T-cell (primary cell): Measurements from ENCODE around the gene ERCC1. TPM values are rescaled to one million over a fixed set of nuclear protein-coding genes. Genes with fewer than 3 reads are reported as not detected.
A peak's percentile ranks its signal among the peaks of the same experiment; 100 is the strongest.

Source experiments
- ATAC-seq, 4 experiments: fragments of 200-7000 bp in 3 of 4; fragments of 150-1000 bp in 1 of 4; cut with Tn5 transposase; replicated peaks in 1 of 4; 1 replicate in 3 of 4; 2 replicates in 1 of 4; pipeline ENCODE4 v1.10.0; 2021; ENCODE audit warnings: moderate library complexity in 3 of 4, mild to moderate bottlenecking in 2 of 4, moderate number of reproducible peaks in 1 of 4
- CTCF ChIA-PET, 2 donors: fragments of 300-600 bp; sonication (Branson Sonifier 250); formaldehyde crosslinking; loops; one replicate each; lab custom pipeline; 2022; ENCODE audit warnings: antibody characterized with exemption in 2 of 2; lab: Charles Lee
- POLR2A ChIA-PET, 2 donors: fragments of 300-600 bp; sonication (Branson Sonifier 250); formaldehyde crosslinking; loops; one replicate each; lab custom pipeline; 2022; ENCODE audit warnings: antibody characterized with exemption in 2 of 2; lab: Charles Lee
- DNase-seq, 35 experiments: peaks; one replicate each; pipeline versions ENCODE4 v3.0.0 to v3.0.0-alpha.2; 2013 to 2023
- H3K27ac ChIP-seq: one replicate; pipeline ENCODE4 v1.5.1; 2013; ENCODE audit warnings: low read length
- H3K27me3 ChIP-seq, 2 experiments: replicated peaks in 1 of 2; 1 replicate in 1 of 2; 2 replicates in 1 of 2; pipeline versions ENCODE4 v1.6.1 to v1.7.0; 2013; ENCODE audit warnings: low read length in 1 of 2, mixed read lengths in 1 of 2; ENCODE audit not compliant: control insufficient read depth in 2 of 2, insufficient read depth in 2 of 2; ENCODE audit errors: extremely low read depth in 1 of 2
- H3K36me3 ChIP-seq, 2 donors: 1 replicate in 1 of 2; 2 replicates in 1 of 2; pipeline versions ENCODE4 v1.6.1 to v1.7.0; 2013; ENCODE audit warnings: low read length in 1 of 2; ENCODE audit not compliant: control insufficient read depth in 2 of 2, insufficient read depth in 1 of 2; ENCODE audit errors: extremely low read depth in 1 of 2
- H3K4me1 ChIP-seq, 2 experiments: 1 replicate in 1 of 2; 2 replicates in 1 of 2; pipeline versions ENCODE4 v1.6.1 to v1.7.0; 2013; ENCODE audit warnings: low read length in 2 of 2, mixed read lengths in 1 of 2; ENCODE audit not compliant: insufficient read depth in 2 of 2, control insufficient read depth in 1 of 2; ENCODE audit errors: extremely low read depth in 1 of 2
- H3K4me3 ChIP-seq, 2 donors: 1 replicate in 1 of 2; 2 replicates in 1 of 2; pipeline versions ENCODE4 v1.5.1 to v1.7.0; 2013; ENCODE audit warnings: mild to moderate bottlenecking in 2 of 2, low read length in 1 of 2, moderate library complexity in 1 of 2; ENCODE audit not compliant: control insufficient read depth in 1 of 2; ENCODE audit errors: extremely low read depth in 1 of 2
- H3K9me3 ChIP-seq: 2 replicates; pipeline ENCODE4 v1.7.0; 2013
- H3K27ac Mint-ChIP-seq, 2 donors: one replicate each; pipeline ENCODE4 v1.8.0; 2020 to 2021; ENCODE audit warnings: mild to moderate bottlenecking in 2 of 2, mixed read lengths in 2 of 2
- H3K27me3 Mint-ChIP-seq, 2 donors: one replicate each; pipeline ENCODE4 v1.8.0; 2021 to 2022; ENCODE audit warnings: mixed read lengths in 2 of 2
- H3K36me3 Mint-ChIP-seq: one replicate; pipeline ENCODE4 v1.8.0; 2021; ENCODE audit warnings: mixed read lengths
- H3K4me1 Mint-ChIP-seq, 3 donors: one replicate each; pipeline ENCODE4 v1.8.0; 2020 to 2022; ENCODE audit warnings: mixed read lengths in 3 of 3, mild to moderate bottlenecking in 1 of 3
- H3K4me3 Mint-ChIP-seq, 3 donors: one replicate each; pipeline ENCODE4 v1.8.0; 2020 to 2022; ENCODE audit warnings: mild to moderate bottlenecking in 3 of 3, mixed read lengths in 3 of 3, moderate library complexity in 3 of 3
- H3K9me3 Mint-ChIP-seq, 3 donors: one replicate each; pipeline ENCODE4 v1.8.0; 2020 to 2022; ENCODE audit warnings: mixed read lengths in 3 of 3
- WGBS: methylation state at CpG from one replicate; pipeline ENCODE4 v1.1.5; 2013; ENCODE audit warnings: missing lambda C conversion rate; ENCODE audit not compliant: insufficient coverage; 5-methylcytosine and 5-hydroxymethylcytosine counted together
- total RNA-seq, 35 experiments: library from RNA in 6 of 35; stranded (reverse) in 6 of 35; fragments of 120-200 nt in 1 of 35; gene quantifications; one replicate each; pipeline versions ENCODE4 v1.2.1 to v1.2.4 and lab custom pipeline; 2013 to 2026

The ERCC1 gene
- total RNA-seq, 5 donors from 2014 or later (not counting 1 experiment from before 2014, with no cell fraction given): 41.7 to 55.4 (median 51.6) TPM

DNA sequence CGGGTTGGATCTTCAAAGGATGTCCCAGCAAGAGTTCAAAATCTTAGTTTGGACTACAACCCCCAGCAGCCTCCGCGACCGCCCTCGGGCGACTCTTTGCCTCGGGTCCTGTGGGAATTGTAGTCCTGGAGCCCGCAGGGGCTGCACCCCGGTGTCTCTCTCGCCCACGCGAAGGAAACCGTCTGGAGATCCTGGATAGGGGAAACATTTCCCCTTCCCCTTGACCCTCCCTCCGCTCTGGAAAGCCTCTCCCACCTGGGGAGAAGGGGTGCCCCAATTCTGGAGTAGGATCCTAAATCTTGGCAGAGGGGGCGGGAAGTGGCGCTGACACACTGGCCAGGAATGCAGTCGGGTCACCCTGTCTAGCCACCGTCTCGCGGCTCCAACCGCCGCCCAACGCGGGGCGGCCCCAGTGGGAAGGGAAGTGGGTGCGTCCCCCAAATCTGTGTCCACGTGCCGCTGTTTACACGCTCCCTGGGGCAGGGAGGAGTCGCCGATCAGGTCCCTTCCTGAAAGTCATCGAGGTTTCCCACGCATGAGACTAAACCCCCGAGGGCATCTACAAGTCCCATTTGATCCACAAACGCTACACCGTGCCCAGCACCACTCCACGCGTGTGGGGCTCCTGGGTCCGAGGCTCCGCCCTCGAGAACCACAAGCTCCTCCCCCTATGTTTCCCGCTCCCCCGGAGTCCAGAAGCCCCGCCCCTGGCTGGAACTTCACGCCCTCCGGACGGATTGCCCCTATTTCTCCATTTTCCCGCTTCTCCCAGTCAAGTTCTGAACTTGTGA lies 18.1 kb downstream of the ERCC1 start:
- peak overlapping the region; percentile 91 to 98 (median 92) for H3K4me3 Mint-ChIP-seq
- POLR2A ChIA-PET: no interaction called here
- 1% methylated on average over 34 of the region's 48 CpGs for WGBS

DNA sequence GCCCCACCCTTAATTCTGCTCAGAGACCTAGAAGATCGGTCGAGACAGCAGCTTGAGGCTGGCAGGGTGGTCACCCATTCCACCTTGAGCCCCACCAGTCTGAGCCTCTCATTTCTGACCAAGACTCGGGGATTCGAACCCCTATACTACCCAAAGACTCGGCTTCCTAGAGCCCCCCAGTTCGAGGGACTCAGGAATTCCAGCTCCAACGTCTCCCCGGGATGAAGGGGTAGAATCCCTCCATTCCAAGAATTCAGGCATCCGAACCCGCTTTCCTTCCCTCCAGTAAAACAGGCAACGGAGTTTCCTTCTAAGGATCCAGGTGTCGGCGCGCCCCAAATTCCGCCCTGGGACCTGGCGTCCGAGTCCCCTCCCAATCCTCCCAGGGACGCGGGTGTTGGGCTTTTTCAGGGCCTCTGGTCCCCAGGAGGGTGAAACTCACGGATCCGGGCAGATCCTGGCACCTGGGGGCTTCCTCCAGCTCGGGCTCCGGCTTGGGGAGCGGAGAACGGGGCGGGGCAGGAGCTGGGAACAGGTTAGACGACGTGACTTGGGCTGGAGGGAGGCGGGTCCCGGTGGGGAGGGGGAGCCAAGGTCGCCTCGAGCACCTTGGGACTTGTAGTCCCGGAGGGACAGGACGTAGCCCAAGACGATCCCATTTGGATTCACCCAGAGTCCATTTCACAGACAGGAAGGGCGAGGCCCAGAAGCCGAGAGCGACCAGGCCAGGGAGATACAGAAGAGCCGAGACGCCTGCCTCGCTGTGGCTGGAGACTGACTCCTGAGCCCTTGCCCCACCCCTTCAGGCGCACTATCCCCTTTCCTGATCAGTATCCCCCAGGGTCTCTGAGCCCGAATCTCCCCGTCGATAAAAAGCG lies 18.9 kb downstream of the ERCC1 start, which contains the start of gene PPP1R13L:
Gene PPP1R13L, minus strand, starts transcription at position 513 of the 878 bp plus-strand sequence. CDS start 6,751 bp downstream, outside the sequence.
- H3K4me3 Mint-ChIP-seq: peak within 1 kb of the TSS; percentile 91 to 98 (median 92)
- WGBS: 15% methylated on average over 46 of the region's 46 CpGs
- Histone ChIP-seq H3K27ac (peak within 1 kb of the TSS; percentile 84), H3K4me1 (peaks cover 3 to 42% of the 10 kb centered on the region in 2 experiments), H3K27me3 (peaks cover 0 to 42% of the 10 kb centered on the region in 2 experiments), H3K4me3 (peak within 1 kb of the TSS; percentile 76 to 92), H3K9me3 (no peaks in the 10 kb centered on the region), H3K36me3 (peaks cover 0 to under 1% of the 10 kb centered on the region in 2 donors)
- ChIA-PET CTCF (interaction anchor here in 1 of 2 donors (1.0 kb wide), 1 partner anchor 74 kb away, joined by 4 read pairs; no protein-coding TSS in a partner anchor), POLR2A (interaction anchor here in 1 of 2 donors (0.6 kb wide), 1 partner anchor 868 kb away, joined by 4 read pairs; no protein-coding TSS in a partner anchor)
- peaks cover 32 to 47% (median 36%) of the 10 kb centered on the region in 3 donors for H3K4me1 Mint-ChIP-seq
- ATAC-seq (peak in 3 of 4 experiments; percentile 2 to 28 (median 2)), DNase-seq (peak in 11 of 35 experiments; percentile 16 to 47 (median 29))
- H3K9me3 Mint-ChIP-seq: no peaks in the 10 kb centered on the region
- H3K36me3 Mint-ChIP-seq: no peaks in the 10 kb centered on the region
- peak within 1 kb of the TSS; percentile 93 to 95 for H3K27ac Mint-ChIP-seq
- H3K27me3 Mint-ChIP-seq: peaks cover 17 to 30% of the 10 kb centered on the region in 2 donors

More for the DNA sequence above, 18.1 kb downstream of the ERCC1 start:
- Mint-ChIP-seq H3K27ac (peak overlapping the region; percentile 93 to 95), H3K36me3 (no peaks in the 10 kb centered on the region), H3K9me3 (no peaks in the 10 kb centered on the region), H3K4me1 (peaks cover 32 to 47% (median 36%) of the 10 kb centered on the region in 3 donors), H3K27me3 (peaks cover 17 to 24% of the 10 kb centered on the region in 2 donors)
- H3K27me3 ChIP-seq: peaks cover 0 to 34% of the 10 kb centered on the region in 2 experiments
- peak; percentile 65 to 75 (median 72) for ATAC-seq
- no peaks in the 10 kb centered on the region for H3K36me3 ChIP-seq
- no peaks in the 10 kb centered on the region for H3K9me3 ChIP-seq
- H3K4me3 ChIP-seq: peak overlapping the region; percentile 76 to 92
- DNase-seq: peak; percentile 61 to 91 (median 81)
- H3K4me1 ChIP-seq: peaks cover 3 to 42% of the 10 kb centered on the region in 2 experiments
- CTCF ChIA-PET: no interaction called here
- H3K27ac ChIP-seq: peak overlapping the region; percentile 84

DNA sequence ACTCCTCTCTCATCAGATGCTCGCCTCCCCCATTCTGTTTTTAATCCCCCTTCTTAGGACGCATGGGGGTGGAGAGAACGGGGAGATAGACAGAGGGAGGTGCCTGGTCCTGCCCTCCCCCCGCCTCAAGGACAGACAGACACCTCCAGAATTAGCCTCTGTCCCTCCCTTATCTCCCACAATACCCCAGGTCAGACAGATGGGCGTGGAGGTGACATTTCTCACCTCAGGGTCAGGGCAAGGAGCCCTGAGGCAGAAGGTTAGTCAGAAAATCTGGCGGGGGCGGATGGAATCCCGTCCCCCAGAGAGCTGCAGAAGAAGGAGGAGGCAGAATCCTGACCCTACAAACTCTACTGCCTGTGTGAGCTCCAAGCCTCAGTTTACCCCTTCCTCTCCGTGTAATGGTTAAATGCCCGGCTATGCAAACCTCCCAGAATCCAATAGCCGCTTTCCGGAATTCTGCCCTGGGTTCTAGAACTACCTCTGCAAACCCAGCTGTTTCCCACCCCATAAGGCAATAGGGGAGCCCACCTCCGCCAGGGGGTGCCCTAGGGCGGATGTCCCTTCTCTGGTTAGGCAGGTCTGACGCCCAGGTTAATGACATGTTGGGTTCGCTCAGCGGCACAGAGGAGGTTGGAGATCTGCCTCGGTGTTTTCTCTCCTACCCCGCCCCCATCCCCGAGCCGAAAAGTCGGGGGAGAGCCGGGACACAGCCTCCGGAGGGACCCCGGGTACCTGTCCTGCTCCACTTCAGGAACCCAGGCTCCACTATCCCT lies 19.7 kb downstream of the ERCC1 start:
- POLR2A ChIA-PET: no interaction called here

DNA sequence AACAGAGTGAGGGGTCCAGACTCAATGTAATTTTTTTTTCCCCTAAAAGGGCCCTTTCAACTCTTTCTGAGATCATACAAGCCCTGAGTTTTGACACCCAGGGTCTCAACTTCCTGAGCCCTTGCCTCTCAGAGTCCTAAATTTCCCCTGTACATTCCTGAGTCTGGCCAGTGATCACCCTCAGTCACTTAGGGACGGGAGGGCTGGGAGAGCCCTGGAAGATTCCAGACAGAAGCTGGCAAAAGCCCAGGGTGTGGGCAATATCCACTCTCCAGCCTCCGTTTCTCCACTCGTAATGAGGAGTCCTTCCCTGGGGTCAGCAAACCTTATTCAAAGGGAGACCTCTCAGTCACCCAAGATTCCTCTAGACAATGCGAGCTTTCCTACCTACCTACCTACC lies 20.4 kb downstream of the ERCC1 start:
- ATAC-seq (no peak), DNase-seq (no peak)
- Mint-ChIP-seq H3K4me3 (peak overlapping the region in 1 of 3 donors; percentile 91), H3K36me3 (no peaks in the 10 kb centered on the region), H3K9me3 (no peaks in the 10 kb centered on the region), H3K27me3 (peaks cover 23 to 39% of the 10 kb centered on the region in 2 donors), H3K4me1 (peaks cover 38 to 48% (median 42%) of the 10 kb centered on the region in 3 donors), H3K27ac (no peak overlapping the region)
- H3K36me3 ChIP-seq: peaks cover 0 to 3% of the 10 kb centered on the region in 2 donors
- POLR2A ChIA-PET: no interaction called here
- WGBS: 98% methylated on average over 4 of the region's 4 CpGs
- CTCF ChIA-PET: interaction anchor here (0.8 to 1.1 kb wide), 3 partner anchors 16 to 78 kb away, joined by 3 read pairs; no protein-coding TSS in a partner anchor
- peaks cover 0 to 57% of the 10 kb centered on the region in 2 experiments for H3K27me3 ChIP-seq
- H3K4me3 ChIP-seq: no peak overlapping the region
- no peaks in the 10 kb centered on the region for H3K9me3 ChIP-seq
- no peak overlapping the region for H3K27ac ChIP-seq
- peaks cover 3 to 50% of the 10 kb centered on the region in 2 experiments for H3K4me1 ChIP-seq

More for the DNA sequence above, 19.7 kb downstream of the ERCC1 start:
- ATAC-seq (no peak), DNase-seq (peak; percentile 18 to 73 (median 60))
- Histone ChIP-seq H3K27ac (no peak overlapping the region), H3K36me3 (peaks cover 0 to 3% of the 10 kb centered on the region in 2 donors), H3K4me1 (peaks cover 3 to 43% of the 10 kb centered on the region in 2 experiments), H3K27me3 (peaks cover 0 to 50% of the 10 kb centered on the region in 2 experiments), H3K4me3 (peak overlapping the region in 1 of 2 donors; percentile 92), H3K9me3 (no peaks in the 10 kb centered on the region)
- peaks cover 17 to 34% of the 10 kb centered on the region in 2 donors for H3K27me3 Mint-ChIP-seq
- no peak overlapping the region for H3K27ac Mint-ChIP-seq
- H3K36me3 Mint-ChIP-seq: no peaks in the 10 kb centered on the region
- peaks cover 32 to 46% (median 36%) of the 10 kb centered on the region in 3 donors for H3K4me1 Mint-ChIP-seq
- H3K9me3 Mint-ChIP-seq: no peaks in the 10 kb centered on the region
- CTCF ChIA-PET: interaction anchor here (0.8 to 1.1 kb wide), 3 partner anchors 31 to 78 kb away, joined by 3 to 4 read pairs (median 3); no protein-coding TSS in a partner anchor
- 16% methylated on average over 9 of the region's 25 CpGs for WGBS
- peak overlapping the region; percentile 91 to 98 (median 92) for H3K4me3 Mint-ChIP-seq

DNA sequence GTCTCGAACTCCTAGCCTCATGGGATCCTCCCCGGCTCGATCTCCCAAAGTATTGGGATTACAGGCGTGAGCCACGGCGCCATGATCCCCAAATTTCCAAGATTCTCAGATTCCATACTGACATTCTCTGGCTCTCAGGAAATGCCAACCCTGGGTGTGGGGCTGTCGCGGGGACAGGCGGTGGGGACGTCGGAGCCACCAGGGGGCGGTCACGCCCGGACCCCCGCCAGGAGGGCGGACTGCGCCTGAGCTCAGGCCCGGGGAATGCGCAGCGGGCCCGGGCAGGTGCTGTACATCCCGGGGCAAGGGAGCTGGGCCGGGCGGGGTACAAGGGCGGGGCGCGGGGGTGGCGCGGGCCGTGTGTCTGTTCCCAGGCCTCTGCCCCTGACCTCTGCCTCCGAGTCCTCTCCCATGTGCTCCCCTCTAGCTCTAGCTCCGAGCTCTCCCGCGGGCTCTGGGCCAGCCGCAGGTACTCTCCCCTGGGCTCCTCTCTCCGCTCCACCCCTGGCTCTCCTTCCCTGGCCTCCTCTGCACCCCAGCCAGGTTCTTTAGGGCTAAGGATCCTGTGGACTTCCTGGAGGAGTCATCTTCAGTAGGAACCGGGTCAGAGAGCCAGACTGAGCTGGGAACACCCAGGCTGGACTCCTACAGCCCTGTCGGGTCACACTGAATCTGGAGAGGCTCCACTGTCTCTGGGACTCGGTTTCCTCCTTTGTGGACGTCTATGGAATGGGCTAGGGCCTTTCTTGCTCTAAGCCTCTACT lies 21.2 kb downstream of the ERCC1 start:
- H3K9me3 ChIP-seq: no peaks in the 10 kb centered on the region
- no peaks in the 10 kb centered on the region for H3K36me3 Mint-ChIP-seq
- peaks cover 3 to 54% of the 10 kb centered on the region in 2 experiments for H3K4me1 ChIP-seq
- H3K27ac Mint-ChIP-seq: no peak overlapping the region
- CTCF ChIA-PET: interaction anchor here in 1 of 2 donors (0.8 to 1.3 kb wide), 3 partner anchors 15 to 82 kb away, joined by 3 to 5 read pairs (median 3); no protein-coding TSS in a partner anchor
- 36% methylated on average over 37 of the region's 40 CpGs for WGBS
- no peak overlapping the region for H3K27ac ChIP-seq
- peaks cover 0 to 65% of the 10 kb centered on the region in 2 experiments for H3K27me3 ChIP-seq
- H3K9me3 Mint-ChIP-seq: no peaks in the 10 kb centered on the region
- no peak overlapping the region for H3K4me3 Mint-ChIP-seq
- no peak overlapping the region for H3K4me3 ChIP-seq
- POLR2A ChIA-PET: interaction anchor here in 1 of 2 donors (0.5 kb wide), 1 partner anchor 82 kb away, joined by 3 read pairs; no protein-coding TSS in a partner anchor
- H3K4me1 Mint-ChIP-seq: peaks cover 34 to 48% (median 39%) of the 10 kb centered on the region in 3 donors
- DNase-seq: peak in 9 of 35 experiments; percentile 13 to 59 (median 29)
- peaks cover 0 to 3% of the 10 kb centered on the region in 2 donors for H3K36me3 ChIP-seq
- H3K27me3 Mint-ChIP-seq: peaks cover 24 to 45% of the 10 kb centered on the region in 2 donors
- ATAC-seq: no peak
